Stimulated activated naive CD8-positive, alpha-beta T cell treated with anti-CD3 and anti-CD28 coated beads, Interleukin-15, Interleukin-2, amounts not matched to agents 100 U/mL and 50 U/mL, for 24 hours (primary cell): Measurements from ENCODE around the gene ANGPTL8.

Source experiments
- ATAC-seq: fragments of 150-1000 bp; cut with Tn5 transposase; one replicate; pipeline ENCODE4 v1.10.0; 2021
- DNase-seq: peaks from one replicate; pipeline ENCODE4 v3.0.0; 2021

Gene ANGPTL8, protein sequence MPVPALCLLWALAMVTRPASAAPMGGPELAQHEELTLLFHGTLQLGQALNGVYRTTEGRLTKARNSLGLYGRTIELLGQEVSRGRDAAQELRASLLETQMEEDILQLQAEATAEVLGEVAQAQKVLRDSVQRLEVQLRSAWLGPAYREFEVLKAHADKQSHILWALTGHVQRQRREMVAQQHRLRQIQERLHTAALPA

GRCh38 chr19:11239377-11240000 lies at the start of gene ANGPTL8:
Gene ANGPTL8 (plus strand): TSS chr19:11239619. CDS start chr19:11239638, 19 bp downstream.
- ATAC-seq (no peak), DNase-seq (no peak)

GRCh38 chr19:11190501-11190900 lies 48.9 kb upstream of the ANGPTL8 start:
- ATAC-seq (no peak), DNase-seq (no peak)

- DNase-seq (peak; percentile 17), ATAC-seq (peak; percentile 14)
These were observed 48.1 kb upstream of the ANGPTL8 start for GRCh38 chr19:11191273-11191755.

- ATAC-seq (no peak), DNase-seq (no peak)
These were observed 47.5 kb upstream of the ANGPTL8 start for GRCh38 chr19:11191934-11192333.

GRCh38 chr19:11192957-11193939 lies 46.2 kb upstream of the ANGPTL8 start:
- DNase-seq: no peak
- ATAC-seq: no peak

DNA sequence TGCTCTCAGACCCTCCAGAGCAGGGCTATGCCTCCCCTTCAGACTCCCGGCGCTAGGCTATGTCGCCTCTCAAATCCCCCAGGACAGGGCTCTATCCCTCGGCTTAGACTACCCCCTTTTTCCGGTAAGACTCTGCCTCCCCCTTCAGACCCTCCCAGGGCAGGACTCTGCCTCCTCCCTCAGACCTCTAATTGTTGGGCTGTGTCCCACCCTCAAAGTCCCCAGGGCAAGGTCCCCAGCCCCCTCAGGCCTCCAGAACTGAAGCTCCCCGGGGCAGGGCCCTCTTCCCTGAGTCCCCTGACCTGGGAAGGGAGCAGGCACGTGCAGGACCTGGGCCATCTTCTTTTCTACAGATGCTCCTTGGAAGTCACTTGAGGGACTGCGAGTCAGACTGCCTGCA lies 45.2 kb upstream of the ANGPTL8 start:
- DNase-seq: no peak
- ATAC-seq: no peak

DNA sequence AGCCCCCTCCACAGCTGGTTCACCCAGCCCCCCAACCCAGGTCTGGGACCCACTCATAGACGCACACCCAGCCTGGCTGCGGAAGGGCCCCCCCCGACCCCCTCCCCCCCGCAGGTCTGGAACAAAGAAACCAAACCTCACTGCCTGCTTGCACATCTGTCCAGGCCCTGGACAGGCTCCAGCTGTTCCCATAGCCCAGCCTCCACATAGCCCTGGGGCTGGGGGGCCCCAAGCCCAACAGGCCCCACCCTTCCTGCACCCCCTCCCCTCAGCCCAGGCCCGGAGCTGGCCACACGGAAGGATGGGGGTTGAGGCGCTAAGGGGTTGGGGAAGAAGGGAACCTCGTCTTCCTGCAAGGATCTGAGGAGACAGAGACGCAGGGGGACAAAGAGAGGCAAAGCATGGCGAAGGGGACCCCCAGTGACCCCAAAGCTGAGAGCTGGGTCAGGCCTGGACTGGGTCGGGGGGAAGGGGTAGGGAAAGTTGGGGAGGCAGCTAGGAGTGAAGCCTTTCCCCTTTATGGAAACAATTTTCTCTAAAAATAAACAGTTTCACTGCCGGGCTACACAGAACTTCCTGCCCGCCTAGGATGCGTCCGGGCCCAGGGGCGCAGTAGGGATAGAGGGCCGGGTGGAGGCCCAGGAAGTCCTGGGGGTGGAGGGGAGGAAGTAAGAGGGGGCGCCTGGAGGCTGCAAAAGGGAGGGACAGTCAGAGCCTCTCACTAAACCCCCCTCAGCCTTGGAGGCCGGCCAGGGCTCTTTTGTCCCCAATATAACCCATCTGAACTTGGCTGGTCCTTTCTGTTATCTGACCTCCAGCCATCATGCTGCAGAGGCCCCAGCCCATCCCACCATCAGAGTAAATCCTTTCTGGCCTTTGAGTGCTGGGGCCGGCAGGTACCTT lies 44.5 kb upstream of the ANGPTL8 start:
- no peak for ATAC-seq
- DNase-seq: no peak

GRCh38 chr19:11195681-11196080 lies 43.7 kb upstream of the ANGPTL8 start:
- DNase-seq (no peak), ATAC-seq (no peak)

DNA sequence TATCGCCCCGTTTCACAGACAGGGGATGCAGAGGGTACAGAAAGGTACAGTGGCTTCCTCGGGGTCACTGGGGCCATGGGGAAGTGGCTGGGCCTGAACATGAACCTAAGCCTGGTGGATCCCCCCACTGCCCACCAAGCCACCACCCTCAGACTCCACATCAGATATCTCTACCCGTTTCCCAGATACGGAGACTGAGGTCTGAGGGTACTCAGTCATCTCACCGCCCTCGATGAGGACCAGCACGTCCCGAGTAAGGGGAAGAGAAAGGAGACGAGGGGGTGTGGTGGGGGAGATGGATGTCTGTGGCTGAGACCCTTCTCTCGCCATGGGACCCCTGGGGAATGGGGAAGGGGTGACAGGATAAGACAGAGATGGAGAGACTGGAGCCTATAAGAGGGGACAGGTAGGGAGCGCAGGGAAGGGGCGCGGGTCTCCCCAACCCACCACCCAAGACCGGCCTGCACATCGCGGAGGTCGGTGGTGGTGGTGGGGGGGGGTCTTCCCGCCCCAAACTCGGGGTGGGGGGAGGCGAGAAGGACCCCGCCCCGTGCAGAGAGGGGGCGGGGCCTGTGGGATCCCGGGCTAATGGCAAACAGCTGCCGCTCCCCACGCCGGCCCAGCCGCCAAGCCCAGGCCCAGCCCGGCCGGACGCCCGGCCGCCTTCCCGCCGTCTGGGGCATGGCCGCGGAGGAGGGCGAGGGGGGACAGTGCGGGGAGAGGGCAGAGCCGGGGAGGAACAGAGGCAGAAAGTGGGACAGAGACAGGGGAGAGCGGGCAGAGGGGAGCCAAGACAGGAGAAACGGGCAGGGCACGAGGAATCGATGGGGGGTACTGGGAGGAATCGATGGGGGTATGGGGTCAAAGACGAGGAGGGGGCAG lies 42.8 kb upstream of the ANGPTL8 start:
- ATAC-seq: peak; percentile 11
- DNase-seq: no peak

- ATAC-seq (peak; percentile 86), DNase-seq (peak; percentile 84)
These were observed 41.9 kb upstream of the ANGPTL8 start, which contains the start of gene KANK2 for GRCh38 chr19:11197291-11198174. Gene KANK2 (minus strand): TSS chr19:11197545. CDS start chr19:11194511, 3,034 bp downstream.

GRCh38 chr19:11198175-11198534 lies 41.3 kb upstream of the ANGPTL8 start:
- ATAC-seq: no peak
- no peak for DNase-seq

DNA sequence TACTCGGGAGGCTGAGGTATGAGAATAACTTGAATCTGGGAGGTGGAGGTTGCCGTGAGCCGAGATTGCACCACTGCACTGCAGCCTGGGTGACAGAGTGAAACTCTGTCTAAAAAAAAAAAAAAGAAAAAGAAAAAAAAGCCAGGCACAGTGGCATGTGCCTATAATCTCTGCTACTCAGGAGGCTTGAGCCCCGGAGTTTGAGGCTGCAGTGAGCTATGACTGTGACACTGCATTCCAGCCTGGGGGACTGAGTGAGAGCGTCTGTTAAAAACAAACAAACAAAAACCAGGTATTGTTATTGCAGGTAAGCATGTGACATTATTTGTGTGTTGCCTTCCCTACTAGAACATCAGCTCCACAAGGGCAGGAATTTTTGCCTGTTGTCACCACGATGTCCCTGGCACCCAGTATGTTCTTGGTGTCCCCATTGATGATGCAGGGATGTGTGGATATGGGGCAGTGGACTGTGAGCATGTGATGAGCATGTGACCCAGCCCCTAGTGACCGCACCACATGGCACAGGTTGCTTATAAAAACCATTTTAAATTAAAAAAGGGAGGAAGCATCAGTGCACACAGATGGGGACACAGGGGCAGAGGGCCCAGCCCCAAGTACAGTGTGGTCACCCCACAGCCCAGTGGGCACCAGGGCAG lies 40.5 kb upstream of the ANGPTL8 start:
- ATAC-seq: no peak
- DNase-seq: no peak

DNA sequence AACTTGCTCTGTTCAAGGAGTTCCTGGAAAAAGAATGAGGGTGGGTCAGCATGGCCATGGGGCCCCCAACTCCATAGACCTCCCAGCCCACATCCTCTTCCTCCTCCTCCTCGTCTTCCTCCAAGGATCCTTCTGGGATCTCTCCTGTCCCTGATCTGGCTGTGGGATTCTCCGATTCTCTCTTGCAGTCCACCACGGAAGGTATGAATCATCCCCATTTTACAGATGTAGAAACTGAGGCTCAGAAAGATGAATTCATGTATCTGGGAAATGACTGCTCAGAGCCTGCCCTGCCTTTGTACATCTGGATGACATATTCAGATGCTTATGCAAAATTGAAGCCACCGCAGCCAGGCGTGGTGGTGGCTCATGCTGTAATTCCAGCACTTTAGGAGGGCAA lies 39.9 kb upstream of the ANGPTL8 start:
- DNase-seq (no peak), ATAC-seq (no peak)

DNA sequence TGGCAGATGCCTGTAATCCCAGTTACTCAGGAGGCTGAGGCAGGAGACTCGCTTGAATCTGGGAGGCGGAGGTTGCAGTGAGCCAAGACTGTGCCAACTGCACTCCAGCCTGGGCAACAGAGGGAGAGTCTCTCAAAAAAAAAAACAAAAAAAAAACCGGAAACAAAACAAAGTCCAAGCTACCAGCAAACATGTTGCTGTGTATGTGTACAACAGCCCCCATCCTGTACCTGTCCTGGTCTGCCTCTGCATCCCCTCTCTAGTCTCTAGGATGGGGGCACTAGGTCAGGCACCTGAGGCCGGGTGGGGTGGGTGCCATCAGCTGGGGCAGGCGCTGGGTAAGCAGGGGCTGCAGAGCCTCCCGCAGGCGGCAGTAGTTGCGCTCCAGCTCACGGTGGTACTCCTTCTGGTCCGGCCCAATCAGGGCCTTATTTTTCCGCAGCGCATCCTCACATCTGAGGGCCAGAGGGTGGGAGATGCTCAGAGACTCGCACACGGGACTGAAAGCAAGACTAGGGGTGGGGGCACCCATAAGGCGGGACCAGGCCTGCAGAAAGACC lies 39.3 kb upstream of the ANGPTL8 start:
- no peak for ATAC-seq
- no peak for DNase-seq

DNA sequence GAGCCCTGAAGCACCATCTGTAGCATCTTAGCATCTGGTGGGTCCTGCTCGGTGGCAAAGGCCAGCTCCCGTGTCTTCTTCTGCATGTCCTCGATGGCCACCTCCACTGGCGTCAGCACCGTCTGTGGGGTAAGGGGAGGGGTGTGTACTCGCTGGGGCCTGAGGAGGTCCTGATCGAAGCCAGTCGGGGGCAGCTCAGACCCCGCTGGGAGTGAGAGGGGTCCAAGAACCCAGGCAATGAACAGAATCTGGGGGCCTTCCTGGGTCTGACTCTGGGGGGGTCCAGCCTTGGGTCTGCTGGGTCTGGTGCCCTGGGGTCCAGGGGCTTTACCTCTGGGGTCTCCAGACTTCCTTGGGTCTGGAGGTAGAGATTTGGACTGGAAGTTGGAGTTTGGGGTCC lies 38.5 kb upstream of the ANGPTL8 start:
- no peak for DNase-seq
- ATAC-seq: no peak

DNA sequence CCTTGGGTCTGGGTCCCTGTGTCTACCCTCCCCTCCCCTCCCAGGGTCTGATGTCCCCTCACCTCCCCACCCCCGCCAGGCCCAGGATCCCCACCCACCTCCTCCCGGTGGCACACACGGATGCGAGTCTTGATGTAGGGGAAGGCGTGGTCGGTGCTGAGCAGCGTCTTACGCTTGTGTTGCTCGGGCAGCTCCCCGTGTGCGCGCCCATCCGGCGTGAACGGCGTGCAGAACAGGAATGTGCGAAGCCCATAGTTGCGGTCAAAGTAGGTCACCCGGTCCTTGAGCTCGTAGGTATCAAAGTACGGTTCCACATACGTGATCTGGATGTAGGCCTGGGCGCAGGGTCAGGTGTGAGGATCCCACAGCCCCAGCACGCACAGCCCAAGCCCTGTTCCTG lies 37.6 kb upstream of the ANGPTL8 start:
- ATAC-seq: no peak
- no peak for DNase-seq

DNA sequence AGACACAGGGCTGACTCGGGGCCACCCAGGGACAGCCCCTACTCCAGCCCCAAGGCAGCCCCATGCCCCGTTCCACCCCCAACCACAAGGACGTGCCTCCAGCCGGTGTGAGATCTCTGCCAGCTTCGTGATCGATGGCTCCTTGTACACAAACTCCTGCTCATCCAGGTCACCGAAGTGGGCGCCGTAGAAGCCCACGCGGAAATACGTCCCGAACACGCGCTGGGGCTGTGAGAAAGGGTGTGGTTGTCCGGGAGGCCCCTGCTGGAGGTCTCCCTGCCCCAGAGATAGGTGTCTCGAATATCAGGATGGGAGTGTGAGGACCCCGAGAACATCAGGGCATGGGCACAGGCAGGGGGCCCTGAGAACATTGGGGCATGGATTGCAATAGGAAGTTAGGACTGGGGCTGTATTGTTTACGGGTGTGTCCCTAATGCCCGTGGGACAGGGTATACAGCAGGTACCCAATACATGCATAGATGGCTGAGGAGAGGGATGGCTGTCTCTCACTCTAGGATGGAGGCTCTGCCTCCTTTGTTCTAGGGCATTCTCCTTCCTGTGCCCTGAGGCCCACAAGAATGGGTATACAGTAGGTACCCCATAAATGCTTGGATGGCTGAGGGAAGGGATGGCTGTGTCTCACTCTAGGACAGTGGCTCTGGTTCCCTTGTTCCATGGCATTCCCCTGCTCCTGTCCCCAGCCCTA lies 36.8 kb upstream of the ANGPTL8 start:
- ATAC-seq (no peak), DNase-seq (no peak)
